H9 (cell line): ENCODE results near the gene SLC25A11. TPM values are rescaled to one million over a fixed set of nuclear protein-coding genes. Genes with fewer than 3 reads are reported as not detected.
A peak's percentile ranks its signal among the peaks of the same experiment; 100 is the strongest.

ENCODE experiments used
- DNase-seq: peaks from one replicate; pipeline ENCODE4 v3.0.0-alpha.2; 2017
- H2AFZ ChIP-seq: one replicate; pipeline ENCODE4 v1.6.1; 2013; ENCODE audit warnings: mild to moderate bottlenecking, low read length, control low read depth, moderate library complexity
- H2AK5ac ChIP-seq: 2 replicates; pipeline ENCODE4 v1.6.1; 2013; ENCODE audit warnings: low read length, control low read depth, mixed read lengths; ENCODE audit not compliant: insufficient read length
- H2BK120ac ChIP-seq: one replicate; pipeline ENCODE4 v1.6.1; 2013; ENCODE audit warnings: low read depth, mild to moderate bottlenecking, low read length, control low read depth, inconsistent platforms; ENCODE audit not compliant: poor library complexity, severe bottlenecking
- H2BK12ac ChIP-seq: 2 replicates; pipeline ENCODE4 v1.6.1; 2013; ENCODE audit warnings: low read length, control low read depth, mixed read lengths, low read depth; ENCODE audit not compliant: insufficient read length
- H2BK15ac ChIP-seq: 2 replicates; pipeline ENCODE4 v1.6.1; 2013; ENCODE audit warnings: low read depth, low read length, control low read depth
- H2BK20ac ChIP-seq: one replicate; pipeline ENCODE4 v1.6.1; 2013; ENCODE audit warnings: low read depth, mild to moderate bottlenecking, low read length, control low read depth, inconsistent platforms; ENCODE audit not compliant: poor library complexity, severe bottlenecking
- H2BK5ac ChIP-seq: 2 replicates; pipeline ENCODE4 v1.6.1; 2013; ENCODE audit warnings: low read length, control low read depth, mixed read lengths; ENCODE audit not compliant: insufficient read length
- H3K14ac ChIP-seq: 2 replicates; pipeline ENCODE4 v1.6.1; 2013; ENCODE audit warnings: low read length, control low read depth; ENCODE audit not compliant: insufficient read depth
- H3K18ac ChIP-seq: 2 replicates; pipeline ENCODE4 v1.6.1; 2013; ENCODE audit warnings: low read depth, mild to moderate bottlenecking, mixed read lengths, low read length, control low read depth; ENCODE audit not compliant: insufficient read length
- H3K23ac ChIP-seq: 2 replicates; pipeline ENCODE4 v1.6.1; 2013; ENCODE audit warnings: low read length, control low read depth, mixed read lengths, low read depth; ENCODE audit not compliant: insufficient read length
- H3K23me2 ChIP-seq: 2 replicates; pipeline ENCODE4 v1.6.1; 2013; ENCODE audit warnings: low read depth, mild to moderate bottlenecking, mixed read lengths, low read length, control low read depth; ENCODE audit not compliant: insufficient read length, poor library complexity, severe bottlenecking
- H3K27ac ChIP-seq: 2 replicates; pipeline ENCODE4 v1.5.1; 2013; ENCODE audit warnings: low read length, control low read depth, mixed read lengths, low read depth; ENCODE audit not compliant: insufficient read length
- H3K27me3 ChIP-seq: 2 replicates; pipeline ENCODE4 v1.6.1; 2013; ENCODE audit warnings: low read length, control low read depth, inconsistent platforms; ENCODE audit not compliant: insufficient read depth
- H3K4ac ChIP-seq: 2 replicates; pipeline ENCODE4 v1.6.1; 2013; ENCODE audit warnings: low read depth, mild to moderate bottlenecking, control low read depth, inconsistent platforms, low read length, moderate library complexity
- H3K4me1 ChIP-seq: 2 replicates; pipeline ENCODE4 v1.6.1; 2013; ENCODE audit warnings: low read length, control low read depth, inconsistent platforms; ENCODE audit not compliant: insufficient read depth
- H3K4me2 ChIP-seq: 2 replicates; pipeline ENCODE4 v1.6.1; 2013; ENCODE audit warnings: low read length, control low read depth, mixed read lengths; ENCODE audit not compliant: insufficient read length, insufficient read depth
- H3K56ac ChIP-seq: 2 replicates; pipeline ENCODE4 v1.6.1; 2013; ENCODE audit warnings: low read depth, mild to moderate bottlenecking, mixed read lengths, low read length, control low read depth; ENCODE audit not compliant: insufficient read length
- H3K79me1 ChIP-seq: 2 replicates; pipeline ENCODE4 v1.6.1; 2013; ENCODE audit warnings: low read depth, mild to moderate bottlenecking, moderate library complexity, low read length, control low read depth, inconsistent platforms; ENCODE audit not compliant: insufficient read depth, poor library complexity, severe bottlenecking
- H3K79me2 ChIP-seq: 2 replicates; pipeline ENCODE4 v1.6.1; 2013; ENCODE audit warnings: low read length, control low read depth, inconsistent platforms; ENCODE audit not compliant: insufficient read depth
- H3K9ac ChIP-seq: 2 replicates; pipeline ENCODE4 v1.6.1; 2013; ENCODE audit warnings: low read length, control low read depth, mixed read lengths; ENCODE audit not compliant: insufficient read length; ENCODE audit errors: extremely low read depth
- H3K9me3 ChIP-seq: one replicate; pipeline ENCODE4 v1.6.1; 2013; ENCODE audit warnings: low read depth, low read length, inconsistent platforms; ENCODE audit not compliant: control insufficient read depth
- H3T11ph ChIP-seq: one replicate; pipeline ENCODE4 v1.6.1; 2013; ENCODE audit warnings: mild to moderate bottlenecking, low read length, control low read depth, inconsistent platforms
- H4K20me1 ChIP-seq: one replicate; pipeline ENCODE4 v1.6.1; 2013; ENCODE audit not compliant: control insufficient read depth, insufficient read length, insufficient read depth
- H4K5ac ChIP-seq: 2 replicates; pipeline ENCODE4 v1.6.1; 2013; ENCODE audit warnings: low read depth, mild to moderate bottlenecking, mixed read lengths, low read length, control low read depth; ENCODE audit not compliant: insufficient read length
- H4K8ac ChIP-seq: replicated peaks from 2 replicates; pipeline ENCODE4 v1.6.1; 2013; ENCODE audit warnings: low read length, control low read depth, mixed read lengths, low read depth; ENCODE audit not compliant: insufficient read length
- H4K91ac ChIP-seq: 2 replicates; pipeline ENCODE4 v1.6.1; 2013; ENCODE audit warnings: low read depth, mild to moderate bottlenecking, moderate library complexity, mixed read lengths, low read length, control low read depth; ENCODE audit not compliant: insufficient read length
- H3K27ac Mint-ChIP-seq, 3 experiments: 2 replicates in 2 of 3; 3 replicates in 1 of 3; pipeline ENCODE4 v1.8.0; 2020 to 2021; ENCODE audit warnings: mixed read lengths in 3 of 3, mild to moderate bottlenecking in 1 of 3, moderate library complexity in 1 of 3
- H3K27me3 Mint-ChIP-seq: 2 replicates; pipeline ENCODE4 v1.8.0; 2021; ENCODE audit warnings: low read depth, mild to moderate bottlenecking, moderate library complexity, mixed read lengths
- H3K36me3 Mint-ChIP-seq, 3 experiments: 2 replicates in 2 of 3; 3 replicates in 1 of 3; pipeline ENCODE4 v1.8.0; 2020 to 2021; ENCODE audit warnings: low read depth in 3 of 3, mixed read lengths in 3 of 3; ENCODE audit not compliant: insufficient read depth in 1 of 3
- H3K4me1 Mint-ChIP-seq, 2 experiments: 2 replicates each; pipeline ENCODE4 v1.8.0; 2020; ENCODE audit warnings: mixed read lengths in 2 of 2
- H3K4me3 Mint-ChIP-seq, 2 experiments: 2 replicates in 1 of 2; 3 replicates in 1 of 2; pipeline ENCODE4 v1.8.0; 2020 to 2021; ENCODE audit warnings: mild to moderate bottlenecking in 2 of 2, mixed read lengths in 2 of 2, moderate library complexity in 1 of 2
- H3K9me3 Mint-ChIP-seq, 2 experiments: 2 replicates in 1 of 2; 3 replicates in 1 of 2; pipeline ENCODE4 v1.8.0; 2020; ENCODE audit warnings: mild to moderate bottlenecking in 2 of 2, mixed read lengths in 2 of 2, moderate library complexity in 1 of 2
- CTCF ChIP-seq: fragments of 200-600 bp; sonication (generic); conservative IDR thresholded peaks from 3 replicates; pipeline ENCODE4 v1.8.0; 2021; ENCODE audit warnings: antibody characterized with exemption, mild to moderate bottlenecking
- WGBS: extraction: QIAGEN DNeasy Blood & Tissue Kit; methylation state at CpG from one replicate; pipeline ENCODE4 v1.1.7; 2013; ENCODE audit warnings: missing lambda C conversion rate, low lambda C conversion rate, mixed read lengths; ENCODE audit not compliant: insufficient read length; ENCODE audit errors: extremely low coverage; 5-methylcytosine and 5-hydroxymethylcytosine counted together
- total RNA-seq: library from RNA; stranded (reverse); gene quantifications from 2 replicates; pipeline ENCODE4 v1.2.1, GENCODE V29; 2021

Gene SLC25A11
- total RNA-seq, 1 experiment from 2014 or later: 74.9 TPM

- Histone ChIP-seq H3K14ac (no peak overlapping the region), H2AFZ (no peak overlapping the region), H4K8ac (no peak overlapping the region), H2BK12ac (no peak overlapping the region), H3K79me1 (no peaks in the 10 kb centered on the region), H3K9me3 (no peaks in the 10 kb centered on the region), H4K91ac (no peak overlapping the region), H2BK15ac (no peak overlapping the region), H2BK120ac (no peak overlapping the region), H3K27ac (no peak overlapping the region), H3K4me1 (peaks cover 3% of the 10 kb centered on the region; the same call in 1 of the 2 replicates), H3K23ac (no peak overlapping the region), H3K23me2 (no peaks in the 10 kb centered on the region), H3K9ac (no peak overlapping the region), H4K20me1 (no peaks in the 10 kb centered on the region), H2AK5ac (no peak overlapping the region), H2BK20ac (no peak overlapping the region), H3K27me3 (no peaks in the 10 kb centered on the region), H3K18ac (no peak overlapping the region), H3T11ph (no peak overlapping the region), H3K56ac (no peak overlapping the region), H3K79me2 (no peaks in the 10 kb centered on the region; the same call in 1 of the 2 replicates), H4K5ac (no peak overlapping the region), H2BK5ac (no peak overlapping the region), H3K4ac (no peak overlapping the region), H3K4me2 (no peak overlapping the region)
- Mint-ChIP-seq H3K27me3 (no peaks in the 10 kb centered on the region; the same call in 1 of the 2 replicates), H3K9me3 (peaks cover 0 to 3% of the 10 kb centered on the region in 2 experiments; a peak in 1 of 5 replicates), H3K27ac (peak overlapping the region in 1 of 3 experiments; percentile 85; a peak in 3 of 7 replicates), H3K4me1 (peaks cover 17 to 18% of the 10 kb centered on the region in 2 experiments), H3K36me3 (peaks cover 12 to 30% (median 28%) of the 10 kb centered on the region in 3 experiments; a peak in 6 of 7 replicates), H3K4me3 (no peak overlapping the region)
- no peak for DNase-seq
- no CpG with 5 or more reads among the region's 18 CpGs for WGBS
- no peak for TF ChIP-seq CTCF
These were observed 19.6 kb upstream of the SLC25A11 start for GRCh38 chr17:4959261-4959965.
